Tibial nerve (tissue), 4 donors: ENCODE results near the gene CDC16. TPM values are rescaled to one million over a fixed set of nuclear protein-coding genes. Genes with fewer than 3 reads are reported as not detected.

Experiments
- DNase-seq, 2 donors: peaks; one replicate each; pipeline ENCODE4 v3.0.0-alpha.2; 2019; ENCODE audit warnings: low spot score in 2 of 2
- H3K27ac ChIP-seq, 4 donors: fragments of 200-600 bp; sonication (generic) in 3 of 4; one replicate each; pipeline ENCODE4 v1.5.1; 2017 to 2019; ENCODE audit warnings: mild to moderate bottlenecking in 1 of 4
- H3K27me3 ChIP-seq, 2 donors: fragments of 200-600 bp; sonication (generic) in 1 of 2; one replicate each; pipeline versions ENCODE4 v1.5.1 to v1.6.0; 2017 to 2019
- H3K36me3 ChIP-seq, 3 donors: fragments of 200-600 bp; sonication (generic); one replicate each; pipeline ENCODE4 v1.5.1; 2018 to 2019
- H3K4me1 ChIP-seq, 4 donors: fragments of 200-600 bp; sonication (generic) in 3 of 4; one replicate each; pipeline ENCODE4 v1.5.1; 2017 to 2019
- H3K4me3 ChIP-seq, 4 donors: fragments of 200-600 bp; sonication (generic) in 3 of 4; one replicate each; pipeline ENCODE4 v1.5.1; 2017 to 2019; ENCODE audit warnings: mild to moderate bottlenecking in 1 of 4, moderate library complexity in 1 of 4
- H3K9me3 ChIP-seq, 4 donors: fragments of 200-600 bp; sonication (generic) in 3 of 4; one replicate each; pipeline ENCODE4 v1.5.1; 2017 to 2019
- EP300 ChIP-seq, 2 donors: sonication (generic); formaldehyde crosslinking; IDR thresholded peaks; one replicate each; pipeline ENCODE4 v1.6.1; 2017; ENCODE audit warnings: antibody characterized with exemption in 2 of 2, mild to moderate bottlenecking in 1 of 2
- POLR2A ChIP-seq, 2 donors: fragments of 450-650 bp; IDR thresholded peaks; one replicate each; pipeline ENCODE4 v1.6.1; 2017; ENCODE audit warnings: antibody characterized with exemption in 2 of 2, mild to moderate bottlenecking in 2 of 2, moderate library complexity in 2 of 2
- WGBS, 2 donors: methylation state at CpG; one replicate each; pipeline ENCODE4 v1.1.5; 2018; 5-methylcytosine and 5-hydroxymethylcytosine counted together
- total RNA-seq, 4 donors: library from RNA; depleted of rRNA; stranded (reverse); fragments of >200 nt; gene quantifications; one replicate each; pipeline ENCODE4 v1.1.0, GENCODE V29; 2016
- TF ChIP-seq, protein P1 (sequence below), 5 experiments: fragments of 200-600 bp in 3 of 5; fragments of 450-650 bp in 2 of 5; sonication (generic) in 3 of 5; IDR thresholded peaks; one replicate each; pipeline ENCODE4 v1.5.1; 2016 to 2019; ENCODE audit warnings: antibody characterized with exemption in 5 of 5, mild to moderate bottlenecking in 3 of 5, moderate library complexity in 2 of 5

The CDC16 gene
- total RNA-seq, 4 donors from 2014 or later, result 43.9 to 87.0 (median 70.2) TPM

- Histone ChIP-seq H3K9me3 (no peaks in the 10 kb centered on the region), H3K27me3 (no peaks in the 10 kb centered on the region), H3K27ac (no peak overlapping the region), H3K4me1 (peaks cover 0 to 31% (median 18%) of the 10 kb centered on the region in 4 donors), H3K4me3 (no peak overlapping the region), H3K36me3 (peaks cover 0 to 17% (median 3%) of the 10 kb centered on the region in 3 donors)
- TF ChIP-seq, protein P1, sequence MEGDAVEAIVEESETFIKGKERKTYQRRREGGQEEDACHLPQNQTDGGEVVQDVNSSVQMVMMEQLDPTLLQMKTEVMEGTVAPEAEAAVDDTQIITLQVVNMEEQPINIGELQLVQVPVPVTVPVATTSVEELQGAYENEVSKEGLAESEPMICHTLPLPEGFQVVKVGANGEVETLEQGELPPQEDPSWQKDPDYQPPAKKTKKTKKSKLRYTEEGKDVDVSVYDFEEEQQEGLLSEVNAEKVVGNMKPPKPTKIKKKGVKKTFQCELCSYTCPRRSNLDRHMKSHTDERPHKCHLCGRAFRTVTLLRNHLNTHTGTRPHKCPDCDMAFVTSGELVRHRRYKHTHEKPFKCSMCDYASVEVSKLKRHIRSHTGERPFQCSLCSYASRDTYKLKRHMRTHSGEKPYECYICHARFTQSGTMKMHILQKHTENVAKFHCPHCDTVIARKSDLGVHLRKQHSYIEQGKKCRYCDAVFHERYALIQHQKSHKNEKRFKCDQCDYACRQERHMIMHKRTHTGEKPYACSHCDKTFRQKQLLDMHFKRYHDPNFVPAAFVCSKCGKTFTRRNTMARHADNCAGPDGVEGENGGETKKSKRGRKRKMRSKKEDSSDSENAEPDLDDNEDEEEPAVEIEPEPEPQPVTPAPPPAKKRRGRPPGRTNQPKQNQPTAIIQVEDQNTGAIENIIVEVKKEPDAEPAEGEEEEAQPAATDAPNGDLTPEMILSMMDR (IDR thresholded peaks at IDR 0.05), result no peak
- TF ChIP-seq POLR2A (IDR thresholded peaks at IDR 0.05), result no peak
- TF ChIP-seq EP300 (IDR thresholded peaks at IDR 0.05), result no peak
- no peak for DNase-seq
Measured at GRCh38 chr13:114311387-114311786, 76.7 kb downstream of the CDC16 start.

- TF ChIP-seq, protein P1 (IDR thresholded peaks at IDR 0.05), result no peak
- no peak overlapping the region for H3K27ac ChIP-seq
- peaks cover 0 to 36% (median 21%) of the 10 kb centered on the region in 4 donors for H3K4me1 ChIP-seq
- no peak overlapping the region for H3K4me3 ChIP-seq
- H3K36me3 ChIP-seq, result peaks cover 0 to 12% (median 3%) of the 10 kb centered on the region in 3 donors
- 26 to 32% methylated on average over 2 of the region's 2 CpGs for WGBS, 2 donors
- no peaks in the 10 kb centered on the region for H3K9me3 ChIP-seq
- H3K27me3 ChIP-seq, result no peaks in the 10 kb centered on the region
- DNase-seq, result no peak
Measured at GRCh38 chr13:114311908-114312307, 77.2 kb downstream of the CDC16 start.

- DNase-seq, result no peak
- Histone ChIP-seq H3K9me3 (no peaks in the 10 kb centered on the region), H3K4me3 (peak overlapping the region; percentile 24 to 90 (median 78)), H3K27ac (peak overlapping the region; percentile 65 to 94 (median 89)), H3K27me3 (no peaks in the 10 kb centered on the region), H3K4me1 (peaks cover 0 to 49% (median 29%) of the 10 kb centered on the region in 4 donors), H3K36me3 (peaks cover 0 to 6% (median 0%) of the 10 kb centered on the region in 3 donors)
- WGBS, 2 donors, result 89 to 91% methylated on average over 17 of the region's 17 CpGs
- TF ChIP-seq POLR2A (IDR thresholded peaks at IDR 0.05) (no peak), EP300 (IDR thresholded peaks at IDR 0.05) (no peak)
- TF ChIP-seq, protein P1 (IDR thresholded peaks at IDR 0.05), result no peak
Measured at GRCh38 chr13:114313061-114313860, 78.6 kb downstream of the CDC16 start.

- Histone ChIP-seq H3K4me1 (peaks cover 0 to 59% (median 31%) of the 10 kb centered on the region in 4 donors), H3K36me3 (peaks cover 0 to 6% (median 0%) of the 10 kb centered on the region in 3 donors), H3K27ac (peak within 1 kb of the TSS; percentile 73 to 94 (median 89)), H3K4me3 (peak within 1 kb of the TSS; percentile 76 to 90 (median 82)), H3K27me3 (no peaks in the 10 kb centered on the region), H3K9me3 (no peaks in the 10 kb centered on the region)
- TF ChIP-seq EP300 (IDR thresholded peaks at IDR 0.05), result peak in 1 of 2 donors; percentile 80
- TF ChIP-seq, protein P1 (IDR thresholded peaks at IDR 0.05), result peak in 2 of 5 experiments; percentile 29 to 56
- peak; percentile 82 to 85 for TF ChIP-seq POLR2A (IDR thresholded peaks at IDR 0.05)
- 0% methylated on average over 27 to 38 of the region's 107 CpGs for WGBS, 2 donors
- peak; percentile 90 to 91 for DNase-seq
Measured at GRCh38 chr13:114314074-114314912, 79.6 kb downstream of the CDC16 start, which contains the start of gene CHAMP1. Gene CHAMP1, plus strand, starts transcription at chr13:114314503. Its CDS starts 9,340 bp downstream, at chr13:114323843.
